Placental epithelial cell (primary cell): ENCODE results near the gene ACSM6. TPM values are rescaled to one million over a fixed set of nuclear protein-coding genes. Genes with fewer than 3 reads are reported as not detected.

ENCODE experiments used
- small RNA-seq: library from RNA; depleted of rRNA; stranded (forward); fragments of <200 nt; gene quantifications from one replicate; pipeline ENCODE3, GENCODE V24; 2012
- total RNA-seq: library from RNA; depleted of rRNA; stranded (reverse); fragments of >200 nt; gene quantifications from 2 replicates; pipeline ENCODE4 v1.2.3, GENCODE V29; 2012

ACSM6 gene
- total RNA-seq = not detected in 2 replicates

GRCh38 chr10:95193944-95194343, at the start of gene ACSM6:
TSS of gene ACSM6 (plus strand) at chr10:95194238. CDS start at chr10:95194486, 248 bp downstream.

Small RNA genes within 50 kb of the gene (small RNA-seq; reads per million reads assigned to genes)
- not detected for gene AL157834.3

Other genes with a start within 250 kb of the ACSM6 start
- 0.39 TPM in 1 of 2 replicates, not detected in the other for gene CYP2C8, start 124.7 kb upstream of the ACSM6 start, total RNA-seq
- 205 and 290 TPM in 2 replicates for gene PDLIM1, start 96.8 kb downstream of the ACSM6 start, total RNA-seq